Progenitor cell of endocrine pancreas (in vitro differentiated cells): ENCODE data around the gene PSORS1C2. TPM values are rescaled to one million over a fixed set of nuclear protein-coding genes. Genes with fewer than 3 reads are reported as not detected.

Source experiments
- DNase-seq: peaks from one replicate; pipeline ENCODE4 v3.0.0; 2021; ENCODE audit warnings: low spot score; ENCODE audit not compliant: unreplicated experiment
- H3K27ac Mint-ChIP-seq: 2 replicates; pipeline ENCODE4 v1.8.0; 2021; ENCODE audit warnings: mild to moderate bottlenecking, moderate library complexity, mixed read lengths
- H3K27me3 Mint-ChIP-seq: 2 replicates; pipeline ENCODE4 v1.8.0; 2021; ENCODE audit warnings: mixed read lengths
- H3K36me3 Mint-ChIP-seq: 2 replicates; pipeline ENCODE4 v1.8.0; 2022; ENCODE audit warnings: mixed read lengths; ENCODE audit not compliant: insufficient read depth
- H3K4me1 Mint-ChIP-seq: 2 replicates; pipeline ENCODE4 v1.8.0; 2021; ENCODE audit warnings: low read depth, mixed read lengths
- H3K4me3 Mint-ChIP-seq: 2 replicates; pipeline ENCODE4 v1.8.0; 2021; ENCODE audit warnings: low read depth, mild to moderate bottlenecking, moderate library complexity, mixed read lengths
- H3K9me3 Mint-ChIP-seq: 2 replicates; pipeline ENCODE4 v1.8.0; 2021; ENCODE audit warnings: low read depth, mixed read lengths
- total RNA-seq: library from RNA; stranded (reverse); gene quantifications from 2 replicates; pipeline ENCODE4 v1.2.1, GENCODE V29; 2021
- TF ChIP-seq, protein P1 (sequence below): fragments of 200-600 bp; sonication (generic); IDR thresholded peaks from one replicate; pipeline ENCODE4 v1.5.0; 2021; ENCODE audit warnings: antibody characterized with exemption, mild to moderate bottlenecking; ENCODE audit not compliant: unreplicated experiment

The PSORS1C2 gene
- total RNA-seq, 1 donor from 2014 or later: not detected

GRCh38 chr6:31113861-31114540 is 24.9 kb downstream of the PSORS1C2 start:
- no peak for DNase-seq
- Mint-ChIP-seq H3K4me1 (peaks cover 1% of the 10 kb centered on the region), H3K4me3 (no peak overlapping the region), H3K9me3 (no peaks in the 10 kb centered on the region), H3K27ac (no peak overlapping the region), H3K36me3 (no peaks in the 10 kb centered on the region), H3K27me3 (peaks cover 35% of the 10 kb centered on the region)
- TF ChIP-seq, protein P1, sequence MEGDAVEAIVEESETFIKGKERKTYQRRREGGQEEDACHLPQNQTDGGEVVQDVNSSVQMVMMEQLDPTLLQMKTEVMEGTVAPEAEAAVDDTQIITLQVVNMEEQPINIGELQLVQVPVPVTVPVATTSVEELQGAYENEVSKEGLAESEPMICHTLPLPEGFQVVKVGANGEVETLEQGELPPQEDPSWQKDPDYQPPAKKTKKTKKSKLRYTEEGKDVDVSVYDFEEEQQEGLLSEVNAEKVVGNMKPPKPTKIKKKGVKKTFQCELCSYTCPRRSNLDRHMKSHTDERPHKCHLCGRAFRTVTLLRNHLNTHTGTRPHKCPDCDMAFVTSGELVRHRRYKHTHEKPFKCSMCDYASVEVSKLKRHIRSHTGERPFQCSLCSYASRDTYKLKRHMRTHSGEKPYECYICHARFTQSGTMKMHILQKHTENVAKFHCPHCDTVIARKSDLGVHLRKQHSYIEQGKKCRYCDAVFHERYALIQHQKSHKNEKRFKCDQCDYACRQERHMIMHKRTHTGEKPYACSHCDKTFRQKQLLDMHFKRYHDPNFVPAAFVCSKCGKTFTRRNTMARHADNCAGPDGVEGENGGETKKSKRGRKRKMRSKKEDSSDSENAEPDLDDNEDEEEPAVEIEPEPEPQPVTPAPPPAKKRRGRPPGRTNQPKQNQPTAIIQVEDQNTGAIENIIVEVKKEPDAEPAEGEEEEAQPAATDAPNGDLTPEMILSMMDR: no peak

- Mint-ChIP-seq H3K27ac (no peak within 1 kb of the TSS), H3K4me3 (no peak within 1 kb of the TSS), H3K27me3 (peaks cover 31% of the 10 kb centered on the region), H3K4me1 (peaks cover 1% of the 10 kb centered on the region), H3K9me3 (no peaks in the 10 kb centered on the region), H3K36me3 (no peaks in the 10 kb centered on the region)
- DNase-seq: no peak
- TF ChIP-seq, protein P1: no peak
Observed at GRCh38 chr6:31112478-31112877, 26.4 kb downstream of the PSORS1C2 start, which contains the start of gene C6orf15. Gene C6orf15, minus strand, starts transcription at chr6:31112575. Its CDS starts 20 bp downstream, at chr6:31112555.

- H3K4me1 Mint-ChIP-seq: peaks cover 1% of the 10 kb centered on the region
- peaks cover 31% of the 10 kb centered on the region for H3K27me3 Mint-ChIP-seq
- no peak overlapping the region for H3K4me3 Mint-ChIP-seq
- no peaks in the 10 kb centered on the region for H3K9me3 Mint-ChIP-seq
- TF ChIP-seq, protein P1: no peak
- H3K36me3 Mint-ChIP-seq: no peaks in the 10 kb centered on the region
- H3K27ac Mint-ChIP-seq: no peak overlapping the region
- DNase-seq: no peak
Observed at GRCh38 chr6:31111712-31112111, 27.2 kb downstream of the PSORS1C2 start.

DNA sequence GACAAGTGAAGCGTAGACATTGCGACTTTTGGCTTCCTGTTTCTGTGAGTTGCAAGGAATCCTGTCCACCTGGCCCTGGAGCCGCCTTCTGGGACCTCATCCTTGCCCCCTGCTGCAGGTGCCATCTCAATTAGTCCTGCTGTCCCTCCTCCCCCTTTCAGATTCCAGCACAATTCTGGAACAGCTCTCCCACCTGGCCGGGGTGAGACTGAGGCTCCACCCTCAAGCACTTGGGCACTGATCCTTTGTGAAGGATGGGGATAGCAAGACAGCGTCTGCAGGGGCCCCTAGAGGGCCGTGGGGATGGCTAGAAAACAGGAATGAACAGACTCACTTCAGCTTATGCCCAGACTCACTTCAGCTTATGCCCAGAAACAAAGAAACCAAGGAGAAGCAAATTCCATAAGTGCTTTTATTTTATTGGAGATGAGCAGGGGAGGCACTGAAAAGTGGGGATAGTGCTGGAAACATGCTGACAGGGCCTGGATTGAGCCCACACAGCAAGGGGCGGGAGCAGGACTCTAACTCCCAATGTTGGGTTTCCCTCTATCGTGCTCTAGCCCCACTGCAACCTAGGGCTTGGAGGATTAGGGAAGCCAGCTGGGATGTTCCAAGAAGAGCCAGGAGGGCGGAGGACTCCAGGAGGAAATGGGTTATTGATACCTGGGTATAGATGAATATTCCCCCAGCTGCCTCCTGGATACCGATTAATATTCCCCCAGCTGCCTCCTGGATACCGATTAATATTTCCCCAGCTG is 27.9 kb downstream of the PSORS1C2 start:
- H3K9me3 Mint-ChIP-seq: no peaks in the 10 kb centered on the region
- H3K36me3 Mint-ChIP-seq: no peaks in the 10 kb centered on the region
- no peak overlapping the region for H3K4me3 Mint-ChIP-seq
- H3K27ac Mint-ChIP-seq: no peak overlapping the region
- peaks cover 33% of the 10 kb centered on the region for H3K27me3 Mint-ChIP-seq
- TF ChIP-seq, protein P1: no peak
- DNase-seq: no peak
- H3K4me1 Mint-ChIP-seq: peaks cover 1% of the 10 kb centered on the region

DNA sequence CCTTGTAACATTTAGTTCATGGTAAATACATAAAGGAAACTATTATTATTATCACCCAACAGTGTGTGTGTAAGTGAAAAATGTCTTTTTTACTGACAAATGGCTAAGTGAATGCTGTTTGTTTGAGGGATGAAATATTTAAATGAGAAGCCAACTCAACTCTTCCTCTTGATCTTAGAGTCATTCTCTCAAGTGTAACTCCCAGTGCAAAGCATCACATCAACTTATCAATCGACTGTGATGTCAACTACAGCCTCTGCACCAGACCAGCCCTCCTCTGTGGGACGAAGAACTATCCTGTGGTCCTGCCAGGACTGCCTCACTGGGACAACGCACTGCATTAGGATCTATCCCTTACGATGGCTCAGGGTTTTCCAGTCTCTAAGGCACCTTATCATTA is 31.8 kb downstream of the PSORS1C2 start:
- no peaks in the 10 kb centered on the region for H3K4me1 Mint-ChIP-seq
- no peaks in the 10 kb centered on the region for H3K9me3 Mint-ChIP-seq
- TF ChIP-seq, protein P1: no peak
- DNase-seq: no peak
- no peak overlapping the region for H3K27ac Mint-ChIP-seq
- no peaks in the 10 kb centered on the region for H3K36me3 Mint-ChIP-seq
- no peak overlapping the region for H3K4me3 Mint-ChIP-seq
- H3K27me3 Mint-ChIP-seq: peaks cover 23% of the 10 kb centered on the region
